Subcutaneous adipose tissue (tissue), 4 donors: Measurements from ENCODE around the gene PASK. TPM values are rescaled to one million over a fixed set of nuclear protein-coding genes. Genes with fewer than 3 reads are reported as not detected.

ENCODE experiments used
- CTCF ChIP-seq: fragments of 450-650 bp; IDR thresholded peaks from one replicate; pipeline ENCODE4 v1.5.1; 2016; ENCODE audit warnings: low read depth, mild to moderate bottlenecking, control low read depth, antibody characterized with exemption, moderate library complexity
- total RNA-seq, 4 donors: library from RNA; depleted of rRNA; stranded (reverse); fragments of >200 nt; gene quantifications; one replicate each; pipeline ENCODE4 v1.1.0, GENCODE V29; 2016

The PASK gene
- total RNA-seq, 4 donors from 2014 or later, result 2.0 to 4.4 (median 4.0) TPM

- no peak for TF ChIP-seq CTCF
Measured at GRCh38 chr2:241131531-241131930, 17.7 kb downstream of the PASK start.

- no peak for TF ChIP-seq CTCF
Measured at GRCh38 chr2:241130316-241130715, 19.0 kb downstream of the PASK start.

- TF ChIP-seq CTCF, result no peak
Measured at GRCh38 chr2:241129086-241129871, 20.0 kb downstream of the PASK start.

- TF ChIP-seq CTCF, result no peak
Measured at GRCh38 chr2:241128266-241128665, 21.0 kb downstream of the PASK start.

- no peak for TF ChIP-seq CTCF
Measured at GRCh38 chr2:241126771-241127202, 22.5 kb downstream of the PASK start.

- TF ChIP-seq CTCF, result no peak
Measured at GRCh38 chr2:241126201-241126611, 23.1 kb downstream of the PASK start.

GRCh38 chr2:241125626-241126025 is 23.6 kb downstream of the PASK start:
- no peak for TF ChIP-seq CTCF
